Lower leg skin (tissue), 4 donors: ENCODE measurements around the gene MRPL49. TPM values are rescaled to one million over a fixed set of nuclear protein-coding genes. Genes with fewer than 3 reads are reported as not detected.

Experiments
- DNase-seq, 2 donors: peaks; one replicate each; pipeline ENCODE4 v3.0.0-alpha.2; 2019; ENCODE audit warnings: low spot score in 2 of 2
- H3K4me3 ChIP-seq: fragments of 200-600 bp; sonication (generic); 2 replicates; pipeline ENCODE4 v1.5.1; 2017; ENCODE audit warnings: mild to moderate bottlenecking, low read depth; ENCODE audit not compliant: poor library complexity, severe bottlenecking
- POLR2A ChIP-seq, 2 donors: fragments of 450-650 bp; IDR thresholded peaks; one replicate each; pipeline ENCODE4 v1.6.1; 2016 to 2017; ENCODE audit warnings: antibody characterized with exemption in 2 of 2, mild to moderate bottlenecking in 1 of 2, moderate library complexity in 1 of 2
- WGBS, 2 donors: methylation state at CpG; one replicate each; pipeline ENCODE4 v1.1.5; 2018; 5-methylcytosine and 5-hydroxymethylcytosine counted together
- intact Hi-C: fragments of 100-400 bp; cut with DNase I; formaldehyde crosslinking; loops from one replicate; pipeline ENCODE4 v1.15.0; 2023; ENCODE audit warnings: low total_unique reads
- total RNA-seq, 4 donors: library from RNA; depleted of rRNA; stranded (reverse); fragments of >200 nt; gene quantifications; one replicate each; pipeline ENCODE4 v1.1.0, GENCODE V29; 2016
- TF ChIP-seq, protein P1 (sequence below), 3 donors: fragments of 450-650 bp; IDR thresholded peaks; one replicate each; pipeline ENCODE4 v1.5.1; 2016; ENCODE audit warnings: antibody characterized with exemption in 3 of 3, mild to moderate bottlenecking in 3 of 3, moderate library complexity in 2 of 3

The MRPL49 gene
- total RNA-seq, 4 donors from 2014 or later, result 61.0 to 107 (median 82.4) TPM

DNA sequence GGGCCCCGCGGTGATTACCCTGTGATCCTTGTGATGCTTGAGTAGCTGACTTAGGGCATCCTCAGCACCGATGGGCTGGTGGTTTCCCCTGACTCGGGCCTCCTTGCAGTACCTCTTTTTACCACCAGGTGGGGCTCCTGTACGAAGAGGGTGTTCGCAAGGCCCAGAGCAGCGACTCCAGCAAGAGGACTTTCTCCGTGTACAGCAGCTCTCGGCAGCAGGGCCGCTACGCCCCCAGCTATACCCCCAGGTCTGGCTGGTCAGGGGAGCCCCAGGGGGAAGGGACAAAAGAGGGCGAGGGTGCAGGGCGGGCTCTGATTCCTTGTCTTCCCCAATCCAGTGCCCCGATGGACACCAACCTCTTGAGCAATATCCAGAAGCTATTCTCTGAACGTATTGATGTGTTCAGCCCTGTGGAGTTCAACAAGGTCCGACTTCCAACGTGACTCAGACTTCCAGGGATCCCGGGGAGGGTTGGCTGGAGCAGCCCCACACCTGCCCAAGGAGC lies 11.7 kb upstream of the MRPL49 start:
- DNase-seq, result peak; percentile 88 to 98
- WGBS, 2 donors, result 2 to 9% methylated on average over 13 of the region's 18 CpGs
- H3K4me3 ChIP-seq, result no peak overlapping the region
- TF ChIP-seq, protein P1, sequence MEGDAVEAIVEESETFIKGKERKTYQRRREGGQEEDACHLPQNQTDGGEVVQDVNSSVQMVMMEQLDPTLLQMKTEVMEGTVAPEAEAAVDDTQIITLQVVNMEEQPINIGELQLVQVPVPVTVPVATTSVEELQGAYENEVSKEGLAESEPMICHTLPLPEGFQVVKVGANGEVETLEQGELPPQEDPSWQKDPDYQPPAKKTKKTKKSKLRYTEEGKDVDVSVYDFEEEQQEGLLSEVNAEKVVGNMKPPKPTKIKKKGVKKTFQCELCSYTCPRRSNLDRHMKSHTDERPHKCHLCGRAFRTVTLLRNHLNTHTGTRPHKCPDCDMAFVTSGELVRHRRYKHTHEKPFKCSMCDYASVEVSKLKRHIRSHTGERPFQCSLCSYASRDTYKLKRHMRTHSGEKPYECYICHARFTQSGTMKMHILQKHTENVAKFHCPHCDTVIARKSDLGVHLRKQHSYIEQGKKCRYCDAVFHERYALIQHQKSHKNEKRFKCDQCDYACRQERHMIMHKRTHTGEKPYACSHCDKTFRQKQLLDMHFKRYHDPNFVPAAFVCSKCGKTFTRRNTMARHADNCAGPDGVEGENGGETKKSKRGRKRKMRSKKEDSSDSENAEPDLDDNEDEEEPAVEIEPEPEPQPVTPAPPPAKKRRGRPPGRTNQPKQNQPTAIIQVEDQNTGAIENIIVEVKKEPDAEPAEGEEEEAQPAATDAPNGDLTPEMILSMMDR (IDR thresholded peaks at IDR 0.05), result peak in 1 of 3 donors; percentile 94
- TF ChIP-seq POLR2A (IDR thresholded peaks at IDR 0.05), result no peak
- intact Hi-C loops, result loop anchor here (5.0 kb wide), 1 partner anchor 263 kb away; no protein-coding TSS in a partner anchor

DNA sequence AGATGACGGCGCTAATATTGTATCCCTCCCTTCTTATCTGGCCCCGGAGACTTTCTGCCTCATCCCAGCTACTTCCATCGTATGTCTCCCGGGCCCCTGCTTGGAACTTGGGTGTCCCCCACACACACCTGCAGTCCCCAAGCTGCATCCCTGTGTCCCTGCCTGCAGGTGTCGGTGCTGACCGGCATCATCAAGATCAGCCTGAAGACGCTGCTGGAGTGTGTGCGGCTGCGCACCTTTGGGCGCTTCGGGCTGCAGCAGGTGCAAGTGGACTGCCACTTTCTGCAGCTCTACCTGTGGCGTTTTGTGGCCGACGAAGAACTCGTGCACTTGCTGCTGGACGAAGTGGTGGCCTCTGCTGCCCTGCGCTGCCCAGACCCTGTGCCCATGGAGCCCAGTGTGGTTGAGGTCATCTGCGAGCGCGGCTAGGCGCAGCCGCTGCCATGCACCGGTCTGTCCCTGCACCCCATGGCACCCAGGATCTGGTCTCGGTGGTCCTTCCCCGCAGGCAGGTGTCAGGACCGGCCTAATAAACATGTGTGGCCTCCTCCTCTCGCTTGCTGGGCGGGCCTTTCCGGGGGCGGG lies 10.9 kb upstream of the MRPL49 start:
- TF ChIP-seq, protein P1 (IDR thresholded peaks at IDR 0.05), result no peak
- TF ChIP-seq POLR2A (IDR thresholded peaks at IDR 0.05), result no peak
- H3K4me3 ChIP-seq, result no peak overlapping the region
- intact Hi-C loops, result loop anchor here (5.0 kb wide), 1 partner anchor 264 kb away; no protein-coding TSS in a partner anchor
- WGBS, 2 donors, result 61% methylated on average over 18 to 31 of the region's 31 CpGs
- DNase-seq, result no peak

DNA sequence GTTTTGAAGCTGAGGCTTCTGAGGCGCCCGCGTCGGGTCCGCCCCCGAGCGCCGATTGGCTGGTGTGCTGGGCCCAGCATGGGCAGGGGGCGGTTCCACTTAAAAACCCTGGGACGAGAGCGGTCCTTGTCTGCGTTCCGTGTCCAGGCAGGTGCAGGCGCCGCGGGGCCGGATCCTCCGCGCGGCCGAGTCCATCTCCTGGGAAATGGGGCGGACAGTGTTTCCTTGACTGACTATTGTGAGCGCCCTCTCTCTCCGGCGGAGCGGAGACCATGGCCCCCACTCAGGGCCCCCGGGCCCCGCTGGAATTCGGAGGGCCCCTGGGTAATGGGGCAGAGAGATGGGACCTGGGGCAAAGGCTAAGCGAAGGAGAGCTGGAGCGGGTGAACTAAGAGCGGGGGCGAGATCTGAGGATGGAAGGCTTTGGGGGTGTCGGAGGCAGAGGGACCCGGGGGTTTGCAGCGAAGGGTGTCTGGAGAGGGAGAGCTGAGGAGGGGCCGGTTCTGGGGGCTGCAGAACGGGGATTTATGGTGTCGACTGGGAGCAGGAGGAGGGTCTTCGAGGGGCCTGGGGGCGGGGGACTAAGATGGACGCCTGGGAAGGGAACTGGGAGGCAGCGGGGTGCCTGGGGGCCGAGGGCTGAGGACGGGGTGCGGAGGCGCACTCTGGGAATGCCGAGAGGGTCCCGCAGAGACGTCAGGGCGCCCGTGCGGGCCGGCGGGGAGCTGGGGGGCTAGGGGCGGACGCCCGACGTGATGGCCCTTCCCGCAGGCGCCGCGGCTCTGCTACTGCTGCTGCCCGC lies 10.2 kb upstream of the MRPL49 start, which contains the start of gene TM7SF2:
TSS of gene TM7SF2 (plus strand) at position 129 of the 802 bp plus-strand sequence. CDS start at position 273, 144 bp downstream.
- intact Hi-C loops, result loop anchor here (5.0 kb wide), 1 partner anchor 265 kb away; no protein-coding TSS in a partner anchor
- WGBS, 2 donors, result 1 to 2% methylated on average over 48 to 49 of the region's 64 CpGs
- TF ChIP-seq, protein P1 (IDR thresholded peaks at IDR 0.05), result no peak
- no peak for TF ChIP-seq POLR2A (IDR thresholded peaks at IDR 0.05)
- DNase-seq, result peak; percentile 92 to 99
- peak within 1 kb of the TSS; percentile 7 for H3K4me3 ChIP-seq

DNA sequence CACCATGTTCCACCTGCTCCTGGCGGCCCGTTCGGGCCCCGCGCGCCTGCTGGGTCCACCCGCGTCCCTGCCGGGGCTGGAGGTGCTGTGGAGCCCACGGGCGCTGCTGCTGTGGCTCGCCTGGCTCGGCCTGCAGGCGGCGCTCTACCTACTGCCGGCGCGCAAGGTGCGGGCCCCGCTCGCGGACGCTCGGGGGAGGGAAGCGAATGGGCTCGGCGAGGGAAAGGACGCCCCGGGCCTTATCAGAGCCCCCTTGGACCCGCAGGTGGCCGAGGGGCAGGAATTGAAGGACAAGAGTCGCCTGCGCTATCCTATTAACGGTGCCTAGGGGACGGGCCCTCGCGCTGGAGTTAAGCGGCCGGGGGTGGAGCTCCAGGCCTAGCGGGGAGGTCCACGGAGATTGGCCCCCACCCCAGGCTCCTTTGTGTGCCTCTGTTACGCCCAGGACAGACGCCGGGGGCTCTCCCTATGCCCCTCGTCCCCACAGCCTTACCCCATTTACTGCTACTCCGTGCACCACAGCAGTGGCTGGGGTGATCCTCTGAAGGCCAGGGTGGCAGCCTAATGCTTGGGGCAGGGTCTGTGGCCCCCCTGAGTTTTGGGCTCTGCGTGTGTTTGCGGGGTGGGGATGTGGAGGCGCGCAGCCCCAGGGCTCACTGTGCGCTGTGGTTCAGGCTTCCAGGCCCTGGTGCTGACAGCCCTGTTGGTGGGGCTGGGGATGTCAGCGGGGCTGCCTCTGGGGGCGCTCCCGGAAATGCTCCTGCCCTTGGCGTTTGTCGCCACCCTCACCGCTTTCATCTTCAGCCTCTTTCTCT lies 9.4 kb upstream of the MRPL49 start:
- intact Hi-C loops, result loop anchor here (5.0 kb wide), 1 partner anchor 265 kb away; no protein-coding TSS in a partner anchor
- H3K4me3 ChIP-seq, result no peak overlapping the region
- TF ChIP-seq, protein P1 (IDR thresholded peaks at IDR 0.05), result peak in 1 of 3 donors; percentile 24
- no peak for TF ChIP-seq POLR2A (IDR thresholded peaks at IDR 0.05)
- 1 to 2% methylated on average over 34 to 50 of the region's 57 CpGs for WGBS, 2 donors
- no peak for DNase-seq

DNA sequence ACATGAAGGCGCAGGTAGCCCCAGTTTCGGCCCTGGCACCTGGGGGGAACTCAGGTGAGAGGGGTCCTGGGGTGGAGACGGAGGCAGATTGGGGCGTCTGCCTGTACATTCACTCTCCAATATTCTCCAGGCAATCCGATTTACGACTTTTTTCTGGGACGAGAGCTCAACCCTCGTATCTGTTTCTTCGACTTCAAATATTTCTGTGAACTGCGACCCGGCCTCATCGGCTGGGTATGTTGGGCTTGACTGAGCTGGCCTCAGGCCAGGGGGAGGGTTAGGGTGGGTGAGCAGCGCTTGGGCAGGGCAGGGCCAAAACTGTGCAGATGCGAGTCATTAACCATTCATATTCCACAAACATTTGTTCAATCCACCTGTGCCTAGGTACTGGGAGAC lies 8.8 kb upstream of the MRPL49 start:
- 9 to 12% methylated on average over 14 of the region's 14 CpGs for WGBS, 2 donors
- no peak for TF ChIP-seq POLR2A (IDR thresholded peaks at IDR 0.05)
- TF ChIP-seq, protein P1 (IDR thresholded peaks at IDR 0.05), result no peak
- DNase-seq, result no peak
- intact Hi-C loops, result loop anchor here (5.0 kb wide), 1 partner anchor 266 kb away; no protein-coding TSS in a partner anchor
- H3K4me3 ChIP-seq, result no peak overlapping the region
